Stimulated activated memory B cell treated with anti-CD40 and anti-IgM and Interleukin-4, amounts not matched to agents 10 μg/mL and 1 μg/mL and 100 μg/mL, for 72 hours (primary cell): ENCODE data around the gene BRME1.
"Not testable (repeated sequence)": the region's sequence is repeated elsewhere in the genome, so short reads cannot be mapped to it uniquely, and the experiment has no call there.

Experiments
- ATAC-seq: fragments of 150-1000 bp; cut with Tn5 transposase; 2 replicates; pipeline ENCODE4 v1.10.0; 2021
- H3K27ac Mint-ChIP-seq: one replicate; pipeline ENCODE4 v1.8.0; 2022; ENCODE audit warnings: mild to moderate bottlenecking, mixed read lengths
- H3K27me3 Mint-ChIP-seq: one replicate; pipeline ENCODE4 v1.8.0; 2022; ENCODE audit warnings: mixed read lengths
- H3K36me3 Mint-ChIP-seq: one replicate; pipeline ENCODE4 v1.8.0; 2022; ENCODE audit warnings: mixed read lengths
- H3K4me1 Mint-ChIP-seq: one replicate; pipeline ENCODE4 v1.8.0; 2022; ENCODE audit warnings: mixed read lengths
- H3K4me3 Mint-ChIP-seq: one replicate; pipeline ENCODE4 v1.8.0; 2022; ENCODE audit warnings: mild to moderate bottlenecking, moderate library complexity, mixed read lengths
- H3K9me3 Mint-ChIP-seq: one replicate; pipeline ENCODE4 v1.8.0; 2022; ENCODE audit warnings: mixed read lengths

The BRME1 gene

GRCh38 chr19:13932149-13932637 lies 26.3 kb upstream of the BRME1 start:
- peaks cover 41% of the 10 kb centered on the region for H3K27me3 Mint-ChIP-seq
- no peaks in the 10 kb centered on the region for H3K9me3 Mint-ChIP-seq
- H3K36me3 Mint-ChIP-seq, result peaks cover 11% of the 10 kb centered on the region
- ATAC-seq, result no peak
- H3K4me3 Mint-ChIP-seq, result no peak overlapping the region
- no peak overlapping the region for H3K27ac Mint-ChIP-seq
- H3K4me1 Mint-ChIP-seq, result peaks cover 17% of the 10 kb centered on the region

- Mint-ChIP-seq H3K36me3 (peaks cover 17% of the 10 kb centered on the region), H3K27me3 (peaks cover 37% of the 10 kb centered on the region), H3K4me3 (no peak overlapping the region), H3K27ac (no peak overlapping the region), H3K9me3 (no peaks in the 10 kb centered on the region), H3K4me1 (peaks cover 17% of the 10 kb centered on the region)
- ATAC-seq, result no peak
Measured at GRCh38 chr19:13931391-13932148, 25.7 kb upstream of the BRME1 start.

- no peak overlapping the region for H3K27ac Mint-ChIP-seq
- peaks cover 25% of the 10 kb centered on the region for H3K36me3 Mint-ChIP-seq
- no peak for ATAC-seq
Measured at GRCh38 chr19:13930402-13930801, 24.5 kb upstream of the BRME1 start.

DNA sequence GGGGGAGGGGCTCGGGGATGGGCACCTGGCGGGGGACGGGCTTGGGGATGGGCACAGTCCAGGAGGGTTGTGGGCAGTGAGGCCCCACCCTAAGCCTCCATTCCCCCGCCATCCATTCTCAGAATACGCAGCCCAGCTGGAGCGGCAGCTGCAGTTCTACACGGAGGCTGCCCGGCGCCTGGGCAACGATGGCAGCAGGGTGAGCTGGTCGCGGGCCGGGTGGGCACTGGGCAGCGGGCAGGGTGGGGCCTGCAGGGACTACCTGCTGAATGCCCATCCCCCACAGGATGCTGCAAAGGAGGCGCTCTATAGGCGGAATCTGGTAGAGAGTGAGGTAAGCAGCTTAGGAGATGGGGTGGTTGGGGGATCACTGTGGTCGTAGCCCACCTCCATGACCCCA lies 24.0 kb upstream of the BRME1 start:
- Mint-ChIP-seq H3K36me3 (peaks cover 30% of the 10 kb centered on the region), H3K4me1 (peaks cover 15% of the 10 kb centered on the region), H3K27me3 (peaks cover 21% of the 10 kb centered on the region), H3K27ac (no peak overlapping the region), H3K9me3 (no peaks in the 10 kb centered on the region), H3K4me3 (no peak overlapping the region)
- no peak for ATAC-seq

More at GRCh38 chr19:13930402-13930801, 24.5 kb upstream of the BRME1 start:
- no peaks in the 10 kb centered on the region for H3K9me3 Mint-ChIP-seq
- H3K4me1 Mint-ChIP-seq, result peaks cover 17% of the 10 kb centered on the region
- H3K4me3 Mint-ChIP-seq, result no peak overlapping the region
- H3K27me3 Mint-ChIP-seq, result peaks cover 25% of the 10 kb centered on the region

DNA sequence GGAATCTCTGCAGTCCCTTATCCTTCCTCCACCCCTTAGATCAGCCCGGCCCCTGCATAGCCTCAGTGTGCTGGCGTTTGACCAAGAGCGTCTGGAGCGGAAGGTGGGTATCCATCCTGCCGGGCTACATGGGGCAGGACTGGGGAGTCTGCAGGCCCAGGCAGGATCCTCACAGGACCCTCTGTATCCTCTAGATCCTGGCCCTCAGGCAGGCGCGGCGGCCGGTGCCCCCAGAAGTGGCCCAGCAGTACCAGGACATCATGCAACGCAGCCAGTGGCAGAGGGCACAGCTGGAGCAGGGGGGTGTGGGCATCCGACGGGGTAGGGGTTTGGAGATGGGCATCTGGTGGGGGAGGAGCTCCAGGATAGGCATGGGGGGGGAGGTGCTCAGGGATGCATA lies 23.4 kb upstream of the BRME1 start:
- no peak overlapping the region for H3K4me3 Mint-ChIP-seq
- ATAC-seq, result no peak
- H3K27me3 Mint-ChIP-seq, result peaks cover 15% of the 10 kb centered on the region
- H3K27ac Mint-ChIP-seq, result no peak overlapping the region
- peaks cover 9% of the 10 kb centered on the region for H3K4me1 Mint-ChIP-seq
- no peaks in the 10 kb centered on the region for H3K9me3 Mint-ChIP-seq
- H3K36me3 Mint-ChIP-seq, result peaks cover 34% of the 10 kb centered on the region

GRCh38 chr19:13926715-13927114 lies 20.8 kb upstream of the BRME1 start:
- no peak overlapping the region for H3K4me3 Mint-ChIP-seq
- ATAC-seq, result no peak
- H3K36me3 Mint-ChIP-seq, result peaks cover 56% of the 10 kb centered on the region
- H3K27me3 Mint-ChIP-seq, result no peaks in the 10 kb centered on the region
- no peak overlapping the region for H3K27ac Mint-ChIP-seq
- H3K4me1 Mint-ChIP-seq, result no peaks in the 10 kb centered on the region
- no peaks in the 10 kb centered on the region for H3K9me3 Mint-ChIP-seq

GRCh38 chr19:13926010-13926409 lies 20.1 kb upstream of the BRME1 start:
- H3K9me3 Mint-ChIP-seq, result peaks cover 3% of the 10 kb centered on the region
- H3K4me3 Mint-ChIP-seq, result no peak overlapping the region
- H3K4me1 Mint-ChIP-seq, result no peaks in the 10 kb centered on the region
- no peak overlapping the region for H3K27ac Mint-ChIP-seq
- H3K27me3 Mint-ChIP-seq, result no peaks in the 10 kb centered on the region
- ATAC-seq, result no peak
- peaks cover 63% of the 10 kb centered on the region for H3K36me3 Mint-ChIP-seq

DNA sequence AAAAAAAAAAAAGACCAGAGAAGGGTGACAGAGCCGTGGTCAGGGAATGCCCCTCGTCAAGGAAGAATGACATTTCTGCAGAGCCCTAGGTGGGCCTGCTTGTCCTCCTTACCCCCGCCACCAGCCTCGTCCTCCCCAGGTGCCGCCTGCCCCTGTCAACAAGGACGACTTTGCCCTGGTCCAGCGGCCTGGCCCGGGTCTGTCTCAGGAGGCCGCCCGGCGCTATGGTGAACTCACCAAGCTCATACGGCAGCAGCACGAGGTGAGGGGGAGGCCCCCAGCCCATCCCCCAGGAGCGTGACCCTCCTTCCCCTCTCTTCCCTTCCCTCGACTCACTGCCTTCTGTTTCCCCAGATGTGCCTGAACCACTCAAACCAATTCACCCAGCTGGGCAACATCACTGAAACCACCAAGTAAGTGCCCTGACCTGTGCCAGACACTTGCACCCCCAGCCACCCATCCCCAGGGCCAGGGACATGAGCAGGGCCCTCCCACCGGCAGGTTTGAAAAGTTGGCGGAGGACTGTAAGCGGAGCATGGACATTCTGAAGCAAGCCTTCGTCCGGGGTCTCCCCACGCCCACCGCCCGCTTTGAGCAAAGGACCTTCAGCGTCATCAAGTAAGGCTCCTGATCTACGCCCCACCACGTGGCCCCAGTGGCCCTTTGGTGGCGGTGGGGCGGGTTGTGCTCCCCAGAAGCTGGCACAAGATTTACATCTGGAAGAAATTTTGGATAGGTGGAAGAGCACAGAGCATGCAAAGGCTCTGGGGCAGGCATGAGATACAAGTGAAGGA lies 17.5 kb upstream of the BRME1 start:
- ATAC-seq, result peak; percentile 42
- peaks cover 84% of the 10 kb centered on the region for H3K36me3 Mint-ChIP-seq

GRCh38 chr19:13922118-13922517 lies 16.2 kb upstream of the BRME1 start:
- not testable (repeated sequence) for H3K4me3 Mint-ChIP-seq, H3K9me3 Mint-ChIP-seq, H3K27ac Mint-ChIP-seq, H3K4me1 Mint-ChIP-seq, ATAC-seq, H3K27me3 Mint-ChIP-seq
- H3K36me3 Mint-ChIP-seq, result peaks cover 78% of the 10 kb centered on the region

More for the DNA sequence above, 17.5 kb upstream of the BRME1 start:
- H3K4me3 Mint-ChIP-seq, result no peak overlapping the region
- no peaks in the 10 kb centered on the region for H3K4me1 Mint-ChIP-seq
- peaks cover 3% of the 10 kb centered on the region for H3K9me3 Mint-ChIP-seq
- H3K27ac Mint-ChIP-seq, result no peak overlapping the region
- no peaks in the 10 kb centered on the region for H3K27me3 Mint-ChIP-seq

- H3K27ac Mint-ChIP-seq, result no peak overlapping the region
- peak; percentile 83 for ATAC-seq
- H3K27me3 Mint-ChIP-seq, result no peaks in the 10 kb centered on the region
Measured at GRCh38 chr19:13920940-13921747, 15.2 kb upstream of the BRME1 start.

DNA sequence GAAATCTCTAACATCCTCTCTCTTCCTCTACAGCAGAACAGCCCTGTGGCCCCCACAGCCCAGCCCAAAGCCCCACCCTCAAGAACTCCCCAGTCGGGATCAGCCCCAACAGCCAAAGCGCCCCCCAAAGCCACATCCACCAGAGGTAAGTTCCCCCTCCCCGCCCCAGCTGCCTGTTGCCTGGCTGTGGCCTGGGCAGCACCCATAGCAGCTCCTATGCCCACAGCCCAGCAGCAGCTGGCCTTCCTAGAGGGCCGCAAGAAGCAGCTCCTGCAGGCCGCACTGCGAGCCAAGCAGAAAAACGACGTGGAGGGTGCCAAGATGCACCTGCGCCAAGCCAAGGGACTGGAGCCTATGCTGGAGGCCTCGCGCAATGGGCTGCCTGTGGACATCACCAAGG lies 14.6 kb upstream of the BRME1 start:
- Mint-ChIP-seq H3K36me3 (peaks cover 66% of the 10 kb centered on the region), H3K9me3 (peaks cover 3% of the 10 kb centered on the region), H3K27me3 (no peaks in the 10 kb centered on the region), H3K4me3 (no peak overlapping the region), H3K4me1 (no peaks in the 10 kb centered on the region), H3K27ac (no peak overlapping the region)
- ATAC-seq, result no peak

More at GRCh38 chr19:13920940-13921747, 15.2 kb upstream of the BRME1 start:
- peaks cover 69% of the 10 kb centered on the region for H3K36me3 Mint-ChIP-seq
- H3K4me3 Mint-ChIP-seq, result no peak overlapping the region
- peaks cover 3% of the 10 kb centered on the region for H3K9me3 Mint-ChIP-seq
- H3K4me1 Mint-ChIP-seq, result no peaks in the 10 kb centered on the region

DNA sequence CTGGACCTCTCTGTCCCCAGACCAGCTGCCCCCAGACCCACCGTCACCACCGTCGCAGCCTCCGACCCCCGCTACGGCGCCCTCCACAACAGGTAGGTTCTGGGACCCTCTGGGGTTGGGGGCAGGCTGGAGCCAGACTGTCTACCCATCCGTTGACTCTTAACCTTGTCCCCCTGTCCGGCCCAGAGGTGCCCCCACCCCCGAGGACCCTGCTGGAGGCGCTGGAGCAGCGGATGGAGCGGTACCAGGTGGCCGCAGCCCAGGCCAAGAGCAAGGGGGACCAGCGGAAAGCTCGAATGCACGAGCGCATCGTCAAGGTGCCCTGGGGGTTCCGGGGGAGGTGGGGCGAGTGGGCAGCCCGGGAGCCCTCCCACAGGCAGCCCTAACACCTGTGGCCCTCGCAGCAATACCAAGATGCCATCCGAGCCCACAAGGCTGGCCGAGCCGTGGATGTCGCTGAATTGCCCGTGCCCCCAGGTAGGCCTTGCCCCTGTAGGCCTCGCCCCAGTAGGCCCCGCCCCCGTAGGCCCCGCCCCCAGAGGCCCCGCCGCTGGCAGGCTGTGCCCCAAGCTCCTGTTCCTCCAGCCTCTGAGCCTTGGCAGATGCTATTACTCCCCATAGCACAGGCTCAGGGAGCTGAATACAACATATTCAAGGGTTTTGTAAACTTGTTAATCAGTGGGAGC lies 13.0 kb upstream of the BRME1 start:
- no peak for ATAC-seq
- Mint-ChIP-seq H3K36me3 (peaks cover 54% of the 10 kb centered on the region), H3K9me3 (peaks cover 3% of the 10 kb centered on the region), H3K27me3 (no peaks in the 10 kb centered on the region), H3K4me3 (no peak overlapping the region), H3K27ac (no peak overlapping the region), H3K4me1 (no peaks in the 10 kb centered on the region)

DNA sequence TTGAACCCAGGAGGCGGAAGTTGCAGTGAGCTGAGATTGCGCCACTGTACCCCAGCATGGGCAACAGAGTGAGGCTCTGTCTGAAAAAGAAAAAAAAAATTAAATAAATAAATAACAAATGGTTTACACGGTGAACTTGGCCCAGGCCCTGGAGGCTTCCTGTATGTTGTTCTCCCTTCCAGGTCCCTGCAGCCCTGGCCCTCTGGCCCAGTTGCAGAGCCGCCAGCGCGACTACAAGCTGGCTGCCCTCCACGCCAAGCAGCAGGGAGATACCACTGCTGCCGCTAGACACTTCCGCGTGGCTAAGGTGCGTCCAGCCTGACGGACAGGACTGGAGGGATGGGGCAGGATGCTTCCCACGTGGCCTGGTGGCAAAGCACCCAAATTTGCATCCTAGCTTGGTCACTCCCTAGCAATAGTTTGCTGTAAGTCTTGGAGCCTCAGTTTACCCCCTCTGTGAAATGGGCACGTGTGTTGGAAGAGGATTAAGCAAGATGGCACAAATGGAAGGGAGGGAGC lies 12.0 kb upstream of the BRME1 start:
- no peak for ATAC-seq
- no peak overlapping the region for H3K4me3 Mint-ChIP-seq
- peaks cover 45% of the 10 kb centered on the region for H3K36me3 Mint-ChIP-seq
- H3K27me3 Mint-ChIP-seq, result no peaks in the 10 kb centered on the region
- peaks cover 3% of the 10 kb centered on the region for H3K9me3 Mint-ChIP-seq
- H3K27ac Mint-ChIP-seq, result no peak overlapping the region
- H3K4me1 Mint-ChIP-seq, result no peaks in the 10 kb centered on the region

DNA sequence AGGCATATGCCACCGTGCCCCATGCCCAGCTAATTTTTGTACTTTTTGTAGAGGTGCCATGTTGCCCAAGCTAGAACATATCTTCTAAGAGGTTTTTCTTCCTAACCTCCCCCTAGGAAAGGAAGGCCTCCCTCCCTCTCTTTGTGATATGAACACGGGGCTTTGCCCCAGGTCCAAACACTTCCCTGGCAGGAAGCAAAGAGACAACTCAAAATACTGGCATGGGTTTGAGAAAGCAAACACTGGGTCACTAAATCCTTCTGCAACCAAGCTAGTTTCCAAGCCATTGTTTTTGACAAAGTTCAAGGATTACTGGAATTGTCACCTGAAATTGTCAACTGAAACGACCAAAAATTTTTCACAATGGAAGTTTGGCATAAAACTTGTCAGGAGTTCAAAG lies 8.9 kb upstream of the BRME1 start:
- H3K4me1 Mint-ChIP-seq, result no peaks in the 10 kb centered on the region
- peaks cover 24% of the 10 kb centered on the region for H3K36me3 Mint-ChIP-seq
- H3K27me3 Mint-ChIP-seq, result no peaks in the 10 kb centered on the region
- H3K9me3 Mint-ChIP-seq, result no peaks in the 10 kb centered on the region
- no peak for ATAC-seq
- no peak overlapping the region for H3K4me3 Mint-ChIP-seq
- no peak overlapping the region for H3K27ac Mint-ChIP-seq
